Fibroblast of lung (primary cell): Measurements from ENCODE around the gene MAEA.

Experiments
- CTCF ChIP-seq, 2 donors: IDR thresholded peaks in 1 of 2; conservative IDR thresholded peaks in 1 of 2; 1 replicate in 1 of 2; 2 replicates in 1 of 2; pipeline ENCODE4 v1.5.1; 2011 to 2012; ENCODE audit warnings: low read length in 2 of 2, control low read depth in 1 of 2, inconsistent platforms in 1 of 2, low read depth in 1 of 2, mild to moderate bottlenecking in 1 of 2
- EZH2 ChIP-seq: IDR thresholded peaks from 2 replicates; pipeline ENCODE4 v1.5.1; 2012; ENCODE audit warnings: low read length, control low read depth, mild to moderate bottlenecking; ENCODE audit errors: missing control alignments

- TF ChIP-seq CTCF (conservative IDR thresholded peaks at IDR 0.05 in 1 of 2, IDR thresholded peaks at IDR 0.05 in 1 of 2; ENCODE audit: low read depth in 1 of 2, low read length in 2 of 2): no peak
- TF ChIP-seq EZH2: no peak
Observed at GRCh38 chr4:1265351-1265750, 24.3 kb upstream of the MAEA start.
